Measurements from ENCODE around the gene HIP1R.
"Not testable (repeated sequence)": the region's sequence is repeated elsewhere in the genome, so short reads cannot be mapped to it uniquely, and the experiment has no call there.

The HIP1R gene

DNA sequence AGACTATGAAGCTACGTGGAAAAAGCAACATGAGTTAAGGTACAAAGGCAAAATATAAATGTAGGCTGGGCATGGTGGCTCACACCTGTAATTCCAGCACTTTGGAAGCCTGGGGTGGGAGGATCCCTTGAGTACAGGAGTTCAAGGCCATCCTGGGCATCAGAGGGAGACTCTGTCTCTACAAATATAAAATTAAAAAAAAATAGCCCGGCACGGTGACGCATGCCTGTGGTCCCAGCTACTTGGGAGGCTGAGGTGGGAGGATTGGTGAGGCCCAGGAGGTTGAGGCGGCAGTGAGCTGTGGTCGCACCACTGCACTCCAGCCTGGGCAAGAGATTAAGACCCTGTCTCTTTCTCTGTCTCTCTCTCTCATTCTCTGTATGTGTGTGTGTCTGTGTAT, 64.6 kb downstream of the HIP1R start:
- DNase-seq (ENCODE audit: low spot score) = no peak
- TF ChIP-seq, protein P1, sequence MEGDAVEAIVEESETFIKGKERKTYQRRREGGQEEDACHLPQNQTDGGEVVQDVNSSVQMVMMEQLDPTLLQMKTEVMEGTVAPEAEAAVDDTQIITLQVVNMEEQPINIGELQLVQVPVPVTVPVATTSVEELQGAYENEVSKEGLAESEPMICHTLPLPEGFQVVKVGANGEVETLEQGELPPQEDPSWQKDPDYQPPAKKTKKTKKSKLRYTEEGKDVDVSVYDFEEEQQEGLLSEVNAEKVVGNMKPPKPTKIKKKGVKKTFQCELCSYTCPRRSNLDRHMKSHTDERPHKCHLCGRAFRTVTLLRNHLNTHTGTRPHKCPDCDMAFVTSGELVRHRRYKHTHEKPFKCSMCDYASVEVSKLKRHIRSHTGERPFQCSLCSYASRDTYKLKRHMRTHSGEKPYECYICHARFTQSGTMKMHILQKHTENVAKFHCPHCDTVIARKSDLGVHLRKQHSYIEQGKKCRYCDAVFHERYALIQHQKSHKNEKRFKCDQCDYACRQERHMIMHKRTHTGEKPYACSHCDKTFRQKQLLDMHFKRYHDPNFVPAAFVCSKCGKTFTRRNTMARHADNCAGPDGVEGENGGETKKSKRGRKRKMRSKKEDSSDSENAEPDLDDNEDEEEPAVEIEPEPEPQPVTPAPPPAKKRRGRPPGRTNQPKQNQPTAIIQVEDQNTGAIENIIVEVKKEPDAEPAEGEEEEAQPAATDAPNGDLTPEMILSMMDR (IDR thresholded peaks at IDR 0.05; ENCODE audit: extremely low read depth, insufficient read depth, missing control alignments) = no peak
- in situ Hi-C loops (cut with MboI; ENCODE audit: low pct_unique_long_range_greater_than_20kb, low sequenced_read_pairs, unreplicated experiment) = no loop called here

DNA sequence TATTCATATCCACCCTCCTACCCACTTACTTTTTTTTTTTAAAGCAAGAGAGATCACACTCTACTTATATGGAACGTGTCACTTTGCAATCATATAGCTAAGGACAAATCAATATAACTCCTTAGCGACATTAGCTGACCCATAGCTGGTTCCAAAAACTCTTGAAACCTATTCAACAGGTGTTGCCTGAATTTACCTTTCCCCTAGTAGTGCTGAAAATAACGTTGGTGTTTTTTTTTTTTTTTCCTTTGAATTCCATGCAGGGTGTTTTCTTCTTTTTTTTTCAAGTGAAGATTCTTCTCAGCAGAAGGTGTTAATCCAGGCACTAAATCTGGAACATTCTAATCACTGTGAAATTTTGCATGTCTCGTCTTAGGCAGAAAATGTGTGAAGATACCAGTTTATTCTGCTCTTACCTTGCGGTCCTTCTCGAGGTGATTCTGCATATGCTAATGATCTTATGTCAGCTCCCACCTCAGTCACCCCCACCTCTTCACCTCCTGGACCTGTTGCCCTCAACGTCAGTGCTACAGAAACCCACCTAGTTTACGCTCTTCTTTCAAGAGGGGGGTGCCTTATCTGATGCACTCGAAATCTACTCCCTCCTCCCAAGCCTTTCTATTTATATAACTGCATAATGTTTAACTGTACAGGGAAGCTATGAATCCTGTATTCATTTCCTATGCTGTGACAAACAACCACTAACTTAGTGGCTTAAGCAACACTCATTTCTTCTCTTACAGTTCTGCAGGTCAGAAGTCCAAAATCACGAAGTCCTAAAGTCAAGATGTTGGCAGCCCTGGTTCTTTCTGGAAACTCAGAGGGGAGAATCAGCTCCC, 67.8 kb downstream of the HIP1R start:
- in situ Hi-C loops (cut with MboI; ENCODE audit: low pct_unique_long_range_greater_than_20kb, low sequenced_read_pairs, unreplicated experiment) = no loop called here
- DNase-seq (ENCODE audit: low spot score) = no peak
- TF ChIP-seq, protein P1 (IDR thresholded peaks at IDR 0.05; ENCODE audit: extremely low read depth, insufficient read depth, missing control alignments) = no peak

DNA sequence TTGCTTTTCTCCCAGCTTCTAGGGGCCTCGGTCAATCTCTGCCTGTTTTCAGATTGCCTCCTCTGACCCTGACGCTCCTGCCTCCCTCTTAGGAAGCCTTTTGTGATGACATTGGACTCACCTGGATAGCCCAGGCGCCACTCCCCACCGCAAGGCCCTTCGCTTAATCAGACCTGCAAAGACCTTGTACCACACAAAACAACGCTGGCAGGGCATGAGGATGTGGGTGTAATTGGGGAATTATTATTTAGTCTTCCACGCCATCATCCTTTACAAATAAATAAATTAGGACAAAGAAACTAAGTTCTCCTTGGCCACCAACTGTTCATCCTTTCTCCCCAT, 68.4 kb downstream of the HIP1R start:
- DNase-seq (ENCODE audit: low spot score) = no peak
- in situ Hi-C loops (cut with MboI; ENCODE audit: low pct_unique_long_range_greater_than_20kb, low sequenced_read_pairs, unreplicated experiment) = no loop called here
- TF ChIP-seq, protein P1 (IDR thresholded peaks at IDR 0.05; ENCODE audit: extremely low read depth, insufficient read depth, missing control alignments) = no peak

DNA sequence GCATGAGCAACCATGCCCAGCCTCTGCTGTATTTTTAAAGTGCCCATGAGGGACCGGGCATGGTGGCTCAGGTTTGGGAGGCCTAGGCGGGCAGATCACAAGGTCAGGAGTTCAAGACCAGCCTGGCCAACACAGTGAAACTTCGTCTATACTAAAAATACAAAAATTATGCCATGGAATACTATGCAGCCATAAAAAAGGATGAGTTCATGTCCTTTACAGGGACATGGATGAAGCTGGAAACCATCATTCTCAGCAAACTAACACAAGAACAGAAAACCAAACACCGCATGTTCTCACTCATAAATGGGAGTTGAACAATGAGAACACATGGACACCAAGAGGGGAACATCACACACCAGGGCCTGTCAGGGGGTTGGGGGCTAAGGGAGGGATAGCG, 70.0 kb downstream of the HIP1R start:
- in situ Hi-C loops (cut with MboI; ENCODE audit: low pct_unique_long_range_greater_than_20kb, low sequenced_read_pairs, unreplicated experiment); DNase-seq (ENCODE audit: low spot score): not testable (repeated sequence)

DNA sequence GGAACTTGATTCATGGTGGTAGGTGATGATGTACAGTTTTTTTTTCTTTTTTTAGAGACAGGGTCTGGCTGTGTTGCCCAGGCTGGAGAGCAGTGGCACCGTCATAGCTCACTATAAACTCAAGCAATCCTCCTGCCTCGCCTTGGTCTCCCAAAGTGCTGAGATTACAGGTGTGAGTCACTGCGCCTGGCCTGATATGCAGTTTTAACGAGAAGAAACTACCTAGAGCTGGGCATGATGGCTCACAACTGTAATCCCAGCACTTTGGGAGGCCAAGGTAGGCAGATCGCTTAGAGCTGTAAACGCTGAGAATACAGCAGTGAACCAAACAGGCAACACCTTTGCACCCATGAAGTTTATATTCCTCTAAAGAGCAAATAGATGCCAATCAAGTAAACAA, 73.7 kb downstream of the HIP1R start:
- in situ Hi-C loops (cut with MboI; ENCODE audit: low pct_unique_long_range_greater_than_20kb, low sequenced_read_pairs, unreplicated experiment) = no loop called here
- TF ChIP-seq, protein P1 (IDR thresholded peaks at IDR 0.05; ENCODE audit: extremely low read depth, insufficient read depth, missing control alignments) = no peak
- DNase-seq (ENCODE audit: low spot score) = no peak

DNA sequence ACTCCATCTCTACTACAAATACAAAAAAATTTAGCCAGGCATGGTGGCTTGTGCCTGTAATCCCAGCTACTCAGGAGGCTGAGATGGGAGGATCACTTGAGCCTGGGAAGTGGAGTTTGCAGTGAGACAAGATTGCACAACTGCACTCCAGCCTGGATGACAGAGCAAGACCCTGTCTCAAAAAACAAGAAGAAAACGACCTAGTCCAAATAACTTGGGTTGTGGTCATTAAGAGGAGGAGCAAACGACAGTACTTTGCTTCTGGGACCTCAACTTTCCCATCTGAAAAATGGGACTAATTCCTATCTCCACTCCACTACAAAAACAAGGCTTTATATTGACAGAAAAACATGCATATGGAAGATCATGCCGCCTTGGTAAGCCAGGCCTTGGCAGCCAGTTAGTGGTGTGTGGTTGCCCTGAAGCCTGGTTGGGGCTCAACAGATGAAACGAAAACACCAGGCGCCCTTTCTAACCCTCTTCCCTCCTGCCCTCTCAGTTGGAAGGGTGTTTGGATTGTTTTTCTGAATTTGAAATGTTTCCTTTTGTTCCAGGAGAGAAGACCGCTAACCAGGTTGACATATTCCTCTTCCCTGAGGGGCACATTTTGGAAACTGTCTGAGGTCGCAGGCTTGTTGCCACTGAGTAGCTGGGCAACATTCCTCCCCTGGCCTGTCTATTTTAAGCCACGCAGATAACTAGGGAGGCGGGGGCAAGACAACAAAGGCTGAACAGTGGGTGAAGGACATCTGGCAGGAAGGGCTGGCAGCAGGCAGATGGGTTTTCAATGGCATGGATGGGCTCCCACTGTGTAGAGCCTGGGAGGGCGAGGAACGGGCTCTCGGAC, 74.4 kb downstream of the HIP1R start:
- TF ChIP-seq, protein P1 (IDR thresholded peaks at IDR 0.05; ENCODE audit: extremely low read depth, insufficient read depth, missing control alignments) = no peak
- in situ Hi-C loops (cut with MboI; ENCODE audit: low pct_unique_long_range_greater_than_20kb, low sequenced_read_pairs, unreplicated experiment) = no loop called here
- no peak for DNase-seq (ENCODE audit: low spot score)

All from GM13977 (cell line).